GM13976 (cell line): Measurements from ENCODE around the gene BAX.

Experiments used
- DNase-seq: peaks from one replicate; pipeline ENCODE4 v3.0.0; 2012; ENCODE audit warnings: low spot score
- in situ Hi-C: fragments of 300-500 bp; cut with MboI; formaldehyde crosslinking; loops from one replicate; pipeline ENCODE4 v1.12.0; 2022; ENCODE audit warnings: low sequenced_read_pairs, mixed read lengths, inconsistent platforms; ENCODE audit not compliant: unreplicated experiment
- TF ChIP-seq, protein P1 (sequence below): IDR thresholded peaks from 2 replicates; pipeline ENCODE4 v1.5.1; 2012; ENCODE audit warnings: borderline replicate concordance, mild to moderate bottlenecking; ENCODE audit not compliant: insufficient read depth; ENCODE audit errors: extremely low read depth, missing control alignments, control extremely low read depth

BAX gene

DNA sequence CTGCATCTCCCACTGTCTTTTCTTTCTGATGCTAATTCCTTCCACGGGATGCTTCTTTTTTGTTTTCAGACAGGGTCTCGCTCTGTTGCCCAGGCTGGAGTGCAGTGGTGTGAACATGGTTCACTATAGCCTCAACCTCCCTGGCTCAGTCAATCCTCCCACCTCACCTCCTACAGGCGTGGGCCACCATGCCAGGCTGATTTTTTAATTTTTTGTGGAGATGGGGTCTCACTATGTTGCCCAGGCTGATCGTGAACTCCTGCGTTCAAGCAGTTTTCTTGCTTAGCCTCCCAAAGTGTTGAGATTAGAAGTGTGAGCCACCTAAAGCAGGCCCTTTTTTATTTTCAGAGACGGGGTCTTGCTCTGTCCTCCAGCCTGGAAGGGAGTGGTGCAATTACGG, 33.6 kb downstream of the BAX start:
- DNase-seq: no peak
- TF ChIP-seq, protein P1, sequence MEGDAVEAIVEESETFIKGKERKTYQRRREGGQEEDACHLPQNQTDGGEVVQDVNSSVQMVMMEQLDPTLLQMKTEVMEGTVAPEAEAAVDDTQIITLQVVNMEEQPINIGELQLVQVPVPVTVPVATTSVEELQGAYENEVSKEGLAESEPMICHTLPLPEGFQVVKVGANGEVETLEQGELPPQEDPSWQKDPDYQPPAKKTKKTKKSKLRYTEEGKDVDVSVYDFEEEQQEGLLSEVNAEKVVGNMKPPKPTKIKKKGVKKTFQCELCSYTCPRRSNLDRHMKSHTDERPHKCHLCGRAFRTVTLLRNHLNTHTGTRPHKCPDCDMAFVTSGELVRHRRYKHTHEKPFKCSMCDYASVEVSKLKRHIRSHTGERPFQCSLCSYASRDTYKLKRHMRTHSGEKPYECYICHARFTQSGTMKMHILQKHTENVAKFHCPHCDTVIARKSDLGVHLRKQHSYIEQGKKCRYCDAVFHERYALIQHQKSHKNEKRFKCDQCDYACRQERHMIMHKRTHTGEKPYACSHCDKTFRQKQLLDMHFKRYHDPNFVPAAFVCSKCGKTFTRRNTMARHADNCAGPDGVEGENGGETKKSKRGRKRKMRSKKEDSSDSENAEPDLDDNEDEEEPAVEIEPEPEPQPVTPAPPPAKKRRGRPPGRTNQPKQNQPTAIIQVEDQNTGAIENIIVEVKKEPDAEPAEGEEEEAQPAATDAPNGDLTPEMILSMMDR: no peak
- in situ Hi-C loops: no loop called here

DNA sequence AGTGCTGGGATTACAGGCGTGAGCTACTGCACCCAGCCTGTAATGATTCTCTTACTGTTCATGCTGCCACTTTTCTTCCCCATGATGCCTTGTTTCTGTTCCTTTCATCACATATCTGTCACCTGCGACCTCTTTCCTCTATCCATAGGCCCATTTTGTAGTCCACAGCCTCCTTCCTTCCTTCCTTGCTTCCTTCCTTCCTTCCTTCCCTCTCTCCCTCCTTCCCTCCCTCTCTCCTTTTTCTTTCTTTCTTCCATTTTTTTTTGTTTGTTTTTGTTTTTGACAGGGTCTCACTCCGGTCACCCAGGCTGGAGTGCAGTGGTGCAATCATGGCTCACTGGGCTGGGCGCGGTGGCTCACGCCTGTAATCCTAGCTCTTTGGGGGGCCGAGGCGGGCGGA, 34.2 kb downstream of the BAX start:
- no peak for DNase-seq
- TF ChIP-seq, protein P1: no peak
- in situ Hi-C loops: no loop called here

DNA sequence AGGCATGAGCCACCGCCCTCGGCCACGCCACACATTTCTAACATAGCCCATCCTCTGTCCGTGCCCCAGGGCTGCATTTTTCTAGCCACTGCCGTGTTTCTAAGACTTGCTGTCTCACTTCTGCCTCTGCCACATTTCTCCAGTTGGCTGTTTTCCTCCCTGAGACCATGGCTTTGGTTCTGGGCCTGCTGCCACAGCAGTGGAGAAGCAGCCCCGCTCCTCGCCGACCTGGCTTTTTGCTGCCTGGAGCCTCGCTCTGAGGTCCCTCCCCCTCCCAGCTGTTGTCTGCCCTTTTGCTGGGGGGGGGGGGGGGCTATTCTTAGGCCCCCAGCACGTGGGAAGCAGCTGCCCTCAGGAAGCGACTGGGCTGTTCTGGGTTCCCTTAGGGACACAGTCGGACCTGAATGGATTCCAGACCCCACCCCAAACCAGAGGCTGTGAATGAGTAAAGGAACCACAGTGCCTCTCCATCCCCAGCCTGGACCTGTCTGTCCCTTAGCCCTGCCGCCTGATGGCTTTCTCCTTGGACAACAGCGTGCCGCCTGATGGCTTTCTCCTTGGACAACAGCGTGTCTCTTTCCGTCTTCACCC, 35.1 kb downstream of the BAX start:
- TF ChIP-seq, protein P1: no peak
- no peak for DNase-seq
- in situ Hi-C loops: no loop called here

DNA sequence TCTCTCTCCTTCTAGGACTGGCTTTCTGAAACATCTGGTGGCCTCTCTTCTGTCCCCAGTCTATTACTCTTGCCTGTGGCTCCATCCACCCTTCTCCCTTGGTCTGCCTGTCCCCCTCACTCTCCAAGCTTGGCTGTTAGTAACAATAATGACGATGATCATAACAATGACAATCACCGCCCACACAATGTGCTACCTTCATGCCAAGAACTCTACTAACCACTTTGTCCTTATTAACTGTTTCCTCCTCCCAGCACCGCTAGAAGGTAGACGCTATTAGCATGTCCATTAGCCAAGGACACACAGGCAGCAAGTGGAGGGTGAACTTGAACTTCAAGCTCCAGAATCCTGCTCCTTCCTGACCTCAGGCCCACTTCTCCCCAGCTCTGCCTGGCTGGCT, 35.7 kb downstream of the BAX start:
- in situ Hi-C loops: no loop called here
- TF ChIP-seq, protein P1: no peak
- DNase-seq: no peak

DNA sequence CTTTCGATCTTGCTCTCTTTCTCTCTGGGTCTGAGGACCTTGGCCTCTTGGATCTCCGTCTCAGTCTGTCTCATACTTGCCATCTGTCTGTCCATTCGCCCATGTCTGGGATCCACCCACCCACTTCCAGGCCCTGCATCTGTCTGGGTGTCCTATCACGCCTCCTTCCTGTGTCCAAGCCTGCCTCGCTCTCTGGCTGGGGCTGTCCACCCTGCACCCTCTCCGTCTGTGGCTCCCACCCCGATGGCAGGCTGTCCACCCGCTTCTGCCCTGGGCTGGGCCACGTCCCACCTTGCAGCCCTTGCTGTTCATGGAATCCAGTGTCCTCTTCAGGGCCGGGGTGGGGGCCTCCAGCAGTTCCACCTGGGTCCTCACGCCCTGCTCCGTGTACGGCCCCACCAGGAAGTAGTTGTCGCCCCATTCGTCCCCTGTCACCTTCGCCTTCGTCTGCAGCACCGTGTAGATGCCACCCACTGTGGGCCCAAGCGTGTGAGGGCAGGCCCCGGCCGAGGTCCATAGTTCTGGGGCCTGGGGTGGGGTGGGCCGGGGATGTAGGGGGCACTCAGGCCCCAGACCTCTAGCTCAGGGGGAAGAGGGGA, 36.4 kb downstream of the BAX start:
- in situ Hi-C loops: no loop called here
- TF ChIP-seq, protein P1: no peak
- no peak for DNase-seq

DNA sequence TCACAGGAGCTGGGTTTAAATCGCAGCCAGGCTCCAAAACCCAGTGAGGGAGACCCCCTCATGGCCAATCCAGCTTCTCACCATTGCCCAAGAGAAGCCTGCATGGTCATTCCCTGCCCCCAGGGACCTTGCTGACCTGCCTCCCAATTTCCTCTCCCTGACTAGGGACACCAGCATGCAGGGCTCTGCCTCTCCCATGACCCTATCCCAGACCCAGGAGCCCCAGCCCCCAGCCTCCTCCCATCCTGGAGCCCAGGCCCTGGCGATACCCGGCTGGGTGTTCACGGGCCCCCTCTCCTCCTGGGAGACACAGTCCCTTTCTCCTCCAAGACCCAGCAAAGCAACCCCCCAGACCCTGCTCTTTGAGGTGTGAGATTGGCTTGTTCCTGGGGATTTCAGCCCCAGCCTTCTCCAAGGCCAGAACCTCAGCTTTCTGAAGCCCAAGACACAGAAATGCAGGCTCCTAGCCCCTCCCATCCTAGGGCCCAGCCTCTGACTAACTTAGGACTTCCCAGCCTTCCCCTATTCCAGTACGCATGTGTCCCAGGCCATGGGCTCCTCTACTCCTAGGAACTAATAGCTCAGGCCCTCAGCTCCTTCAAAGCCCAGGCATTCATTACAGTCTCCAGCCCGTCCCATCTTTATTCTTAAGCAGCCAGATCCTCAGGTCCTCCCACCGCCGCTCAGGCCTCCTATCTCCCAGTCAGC, 37.4 kb downstream of the BAX start:
- in situ Hi-C loops: no loop called here
- DNase-seq: peak; percentile 61
- TF ChIP-seq, protein P1: no peak
